Neural progenitor cell (in vitro differentiated cells): ENCODE measurements around the gene MT1B. TPM values are rescaled to one million over a fixed set of nuclear protein-coding genes. Genes with fewer than 3 reads are reported as not detected.

Source experiments
- DNase-seq: peaks from one replicate; pipeline ENCODE4 v3.0.0-alpha.2; 2016; ENCODE audit warnings: low spot score
- H2AFZ ChIP-seq: fragments of 200-600 bp; sonication (generic); replicated peaks from 2 replicates; pipeline ENCODE4 v1.6.1; 2016; ENCODE audit warnings: antibody characterized with exemption
- H3F3A ChIP-seq: fragments of 200-600 bp; sonication (generic); 2 replicates; pipeline ENCODE4 v1.6.1; 2016; ENCODE audit warnings: antibody characterized with exemption, low read depth
- H3K27ac ChIP-seq: fragments of 200-600 bp; sonication (generic); 2 replicates; pipeline ENCODE4 v1.5.1; 2016; ENCODE audit warnings: mild to moderate bottlenecking
- H3K27me3 ChIP-seq: fragments of 200-600 bp; sonication (generic); 2 replicates; pipeline ENCODE4 v1.6.1; 2016; ENCODE audit warnings: mild to moderate bottlenecking, moderate library complexity
- H3K36me3 ChIP-seq: fragments of 200-600 bp; sonication (generic); 2 replicates; pipeline ENCODE4 v1.5.1; 2016
- H3K4me1 ChIP-seq: fragments of 200-600 bp; sonication (generic); 2 replicates; pipeline ENCODE4 v1.6.1; 2016; ENCODE audit warnings: mixed run types
- H3K4me2 ChIP-seq: fragments of 200-600 bp; sonication (generic); 2 replicates; pipeline ENCODE4 v1.6.1; 2016
- H3K4me3 ChIP-seq: fragments of 200-600 bp; sonication (generic); 2 replicates; pipeline ENCODE4 v1.5.1; 2016
- H3K79me2 ChIP-seq: fragments of 200-600 bp; sonication (generic); 2 replicates; pipeline ENCODE4 v1.6.1; 2016; ENCODE audit warnings: low read depth
- H3K9ac ChIP-seq: fragments of 200-600 bp; sonication (generic); 2 replicates; pipeline ENCODE4 v1.6.1; 2016
- H3K9me3 ChIP-seq: fragments of 200-600 bp; sonication (generic); 2 replicates; pipeline ENCODE4 v1.5.1; 2016; ENCODE audit warnings: low read depth
- H4K20me1 ChIP-seq: fragments of 200-600 bp; sonication (generic); 2 replicates; pipeline ENCODE4 v1.6.1; 2016; ENCODE audit warnings: low read depth
- H3K27ac Mint-ChIP-seq: 3 replicates; pipeline ENCODE4 v1.8.0; 2021; ENCODE audit warnings: mixed read lengths
- H3K27me3 Mint-ChIP-seq: 2 replicates; pipeline ENCODE4 v1.8.0; 2022; ENCODE audit warnings: low read depth, mild to moderate bottlenecking, inconsistent platforms, moderate library complexity, mixed read lengths; ENCODE audit not compliant: insufficient read depth
- H3K36me3 Mint-ChIP-seq: 3 replicates; pipeline ENCODE4 v1.8.0; 2021; ENCODE audit warnings: mixed read lengths
- H3K4me1 Mint-ChIP-seq: 3 replicates; pipeline ENCODE4 v1.8.0; 2021; ENCODE audit warnings: mixed read lengths
- H3K4me3 Mint-ChIP-seq: 3 replicates; pipeline ENCODE4 v1.8.0; 2021; ENCODE audit warnings: mild to moderate bottlenecking, moderate library complexity, mixed read lengths
- H3K9me3 Mint-ChIP-seq: 3 replicates; pipeline ENCODE4 v1.8.0; 2020; ENCODE audit warnings: mixed read lengths
- CTCF ChIP-seq: fragments of 200-600 bp; sonication (generic); IDR thresholded peaks from 2 replicates; pipeline ENCODE4 v1.5.1; 2017; ENCODE audit warnings: antibody characterized with exemption, mild to moderate bottlenecking
- EZH2 ChIP-seq: fragments of 200-600 bp; sonication (generic); IDR thresholded peaks from 2 replicates; pipeline ENCODE4 v1.6.1; 2017; ENCODE audit warnings: antibody characterized with exemption, mild to moderate bottlenecking, moderate library complexity
- EZH2phosphoT487 ChIP-seq: fragments of 200-600 bp; sonication (generic); IDR thresholded peaks from 2 replicates; pipeline ENCODE4 v1.6.1; 2017; ENCODE audit warnings: antibody characterized with exemption
- total RNA-seq: library from RNA; depleted of rRNA; stranded (reverse); fragments of >200 nt; gene quantifications from 2 replicates; pipeline ENCODE4 v1.2.3, GENCODE V29; 2015; ENCODE audit warnings: low replicate concordance

Gene MT1B
- total RNA-seq, 1 donor from 2014 or later: not detected

GRCh38 chr16:56649820-56650219, 1.9 kb upstream of the MT1B start:
- no peak overlapping the region for H3K27ac ChIP-seq
- Mint-ChIP-seq H3K4me1 (no peaks in the 10 kb centered on the region), H3K27ac (no peak overlapping the region), H3K27me3 (peaks cover 54% of the 10 kb centered on the region), H3K36me3 (no peaks in the 10 kb centered on the region), H3K4me3 (no peak overlapping the region), H3K9me3 (no peaks in the 10 kb centered on the region)
- TF ChIP-seq EZH2phosphoT487: no peak
- H2AFZ ChIP-seq: no peak overlapping the region
- H3K4me1 ChIP-seq: no peaks in the 10 kb centered on the region
- H3K9me3 ChIP-seq: no peaks in the 10 kb centered on the region
- DNase-seq: no peak
- H3K79me2 ChIP-seq: no peaks in the 10 kb centered on the region
- no peak overlapping the region for H3K9ac ChIP-seq
- H3K4me3 ChIP-seq: no peak overlapping the region
- no peak overlapping the region for H3K4me2 ChIP-seq
- peaks cover 98% of the 10 kb centered on the region for H3K27me3 ChIP-seq
- H3K36me3 ChIP-seq: no peaks in the 10 kb centered on the region
- H3F3A ChIP-seq: no peaks in the 10 kb centered on the region
- H4K20me1 ChIP-seq: peaks cover 13% of the 10 kb centered on the region

GRCh38 chr16:56652600-56652999, 914 bp downstream of the MT1B start:
- no peak overlapping the region for H3K9ac ChIP-seq
- peaks cover 34% of the 10 kb centered on the region for H3K27me3 Mint-ChIP-seq
- no peak overlapping the region for H3K4me3 Mint-ChIP-seq
- H3K27me3 ChIP-seq: peaks cover 97% of the 10 kb centered on the region
- no peak overlapping the region for H3K27ac ChIP-seq
- H3K79me2 ChIP-seq: no peaks in the 10 kb centered on the region
- H3F3A ChIP-seq: peaks cover 5% of the 10 kb centered on the region
- H3K9me3 Mint-ChIP-seq: no peaks in the 10 kb centered on the region
- no peak overlapping the region for H3K4me2 ChIP-seq
- TF ChIP-seq EZH2phosphoT487 (no peak), CTCF (no peak), EZH2 (no peak)
- no peak overlapping the region for H3K4me3 ChIP-seq
- H3K4me1 Mint-ChIP-seq: peaks cover 3% of the 10 kb centered on the region
- H2AFZ ChIP-seq: no peak overlapping the region
- no peaks in the 10 kb centered on the region for H3K4me1 ChIP-seq
- no peak for DNase-seq
- H3K27ac Mint-ChIP-seq: no peak overlapping the region
- H3K9me3 ChIP-seq: no peaks in the 10 kb centered on the region
- H4K20me1 ChIP-seq: peaks cover 7% of the 10 kb centered on the region
- H3K36me3 Mint-ChIP-seq: no peaks in the 10 kb centered on the region
- H3K36me3 ChIP-seq: no peaks in the 10 kb centered on the region

GRCh38 chr16:56653218-56653617, 1.5 kb downstream of the MT1B start:
- Histone ChIP-seq H2AFZ (no peak overlapping the region), H4K20me1 (peaks cover 5% of the 10 kb centered on the region), H3K27me3 (peaks cover 97% of the 10 kb centered on the region), H3K27ac (no peak overlapping the region), H3K4me3 (no peak overlapping the region), H3F3A (peaks cover 11% of the 10 kb centered on the region), H3K9me3 (no peaks in the 10 kb centered on the region), H3K36me3 (no peaks in the 10 kb centered on the region), H3K79me2 (no peaks in the 10 kb centered on the region), H3K9ac (no peak overlapping the region), H3K4me1 (peaks cover 4% of the 10 kb centered on the region), H3K4me2 (no peak overlapping the region)
- Mint-ChIP-seq H3K9me3 (no peaks in the 10 kb centered on the region), H3K4me1 (peaks cover 7% of the 10 kb centered on the region), H3K4me3 (no peak overlapping the region), H3K27ac (no peak overlapping the region), H3K36me3 (no peaks in the 10 kb centered on the region), H3K27me3 (peaks cover 34% of the 10 kb centered on the region)
- DNase-seq: no peak
- TF ChIP-seq EZH2 (no peak), CTCF (no peak), EZH2phosphoT487 (no peak)

GRCh38 chr16:56657555-56658326, 6.1 kb downstream of the MT1B start, which contains the start of gene MT1F:
MT1F (plus strand) TSS chr16:56657959; CDS start chr16:56658059, 100 bp downstream.
- no peaks in the 10 kb centered on the region for H3K9me3 Mint-ChIP-seq
- Histone ChIP-seq H3K4me1 (peaks cover 7% of the 10 kb centered on the region), H2AFZ (peak within 1 kb of the TSS; percentile 74), H3F3A (peaks cover 13% of the 10 kb centered on the region), H3K9me3 (no peaks in the 10 kb centered on the region), H3K79me2 (no peaks in the 10 kb centered on the region), H4K20me1 (peaks cover 8% of the 10 kb centered on the region), H3K36me3 (no peaks in the 10 kb centered on the region), H3K4me2 (peak within 1 kb of the TSS; percentile 86), H3K27me3 (peaks cover 97% of the 10 kb centered on the region), H3K9ac (no peak within 1 kb of the TSS), H3K27ac (no peak within 1 kb of the TSS), H3K4me3 (peak within 1 kb of the TSS; percentile 56)
- H3K36me3 Mint-ChIP-seq: no peaks in the 10 kb centered on the region
- H3K4me3 Mint-ChIP-seq: peak within 1 kb of the TSS; percentile 88
- H3K27ac Mint-ChIP-seq: no peak within 1 kb of the TSS
- H3K4me1 Mint-ChIP-seq: peaks cover 12% of the 10 kb centered on the region
- peak; percentile 89 for DNase-seq
- TF ChIP-seq CTCF (no peak), EZH2 (peak; percentile 61), EZH2phosphoT487 (peak; percentile 23)
- peaks cover 52% of the 10 kb centered on the region for H3K27me3 Mint-ChIP-seq
